Smooth muscle cell (in vitro differentiated cells): ENCODE data around the gene BCL11A. TPM values are rescaled to one million over a fixed set of nuclear protein-coding genes. Genes with fewer than 3 reads are reported as not detected.
"Not testable (repeated sequence)": the region's sequence is repeated elsewhere in the genome, so short reads cannot be mapped to it uniquely, and the experiment has no call there.

Experiments used
- DNase-seq: peaks from one replicate; lab custom pipeline; 2025; ENCODE audit not compliant: unreplicated experiment; lab: John Stamatoyannopoulos, UW
- H2AFZ ChIP-seq: fragments of 200-600 bp; sonication (generic); 2 replicates; pipeline ENCODE4 v1.6.0; 2016; ENCODE audit warnings: antibody characterized with exemption, low read depth, mild to moderate bottlenecking
- H3F3A ChIP-seq: fragments of 200-600 bp; sonication (generic); 2 replicates; pipeline ENCODE4 v1.6.0; 2017; ENCODE audit warnings: antibody characterized with exemption, low read depth
- H3K27ac ChIP-seq: fragments of 200-600 bp; sonication (generic); 2 replicates; pipeline ENCODE4 v1.5.1; 2016; ENCODE audit warnings: low read depth, mild to moderate bottlenecking
- H3K27me3 ChIP-seq: fragments of 200-600 bp; sonication (generic); 2 replicates; pipeline ENCODE4 v1.6.1; 2016; ENCODE audit warnings: low read depth, mild to moderate bottlenecking
- H3K36me3 ChIP-seq: fragments of 200-600 bp; sonication (generic); 2 replicates; pipeline ENCODE4 v1.5.1; 2016; ENCODE audit warnings: low read depth
- H3K4me1 ChIP-seq: fragments of 200-600 bp; sonication (generic); 2 replicates; pipeline ENCODE4 v1.5.1; 2016; ENCODE audit warnings: low read depth
- H3K4me2 ChIP-seq: fragments of 200-600 bp; sonication (generic); 2 replicates; pipeline ENCODE4 v1.6.0; 2016; ENCODE audit warnings: mild to moderate bottlenecking
- H3K4me3 ChIP-seq: fragments of 200-600 bp; sonication (generic); 2 replicates; pipeline ENCODE4 v1.5.1; 2016; ENCODE audit warnings: mild to moderate bottlenecking
- H3K79me2 ChIP-seq: fragments of 200-600 bp; sonication (generic); 2 replicates; pipeline ENCODE4 v1.6.0; 2016; ENCODE audit warnings: low read depth, mild to moderate bottlenecking
- H3K9ac ChIP-seq: fragments of 200-600 bp; sonication (generic); 2 replicates; pipeline ENCODE4 v1.6.0; 2016; ENCODE audit warnings: low read depth
- H3K9me3 ChIP-seq: fragments of 200-600 bp; sonication (generic); replicated peaks from 2 replicates; pipeline ENCODE4 v1.5.1; 2016; ENCODE audit warnings: low read depth
- H4K20me1 ChIP-seq: fragments of 200-600 bp; sonication (generic); 2 replicates; pipeline ENCODE4 v1.6.0; 2016; ENCODE audit warnings: low read depth
- CTCF ChIP-seq: fragments of 200-600 bp; sonication (generic); IDR thresholded peaks from 2 replicates; pipeline ENCODE4 v1.5.1; 2017; ENCODE audit warnings: borderline replicate concordance, mild to moderate bottlenecking, antibody characterized with exemption; ENCODE audit not compliant: insufficient read depth, poor library complexity, severe bottlenecking
- WGBS: methylation state at CpG from one replicate; pipeline ENCODE4 v1.1.7; 2016; ENCODE audit warnings: low lambda C conversion rate; 5-methylcytosine and 5-hydroxymethylcytosine counted together
- polyA plus RNA-seq: library from polyadenylated mRNA; unstranded; fragments of >200 nt; fragmentation: Nextera tagmentation; extraction: Ambion mirVana; gene quantifications from 2 replicates; pipeline ENCODE4 v1.2.1, GENCODE V29; 2016
- total RNA-seq: library from RNA; depleted of rRNA; stranded (reverse); fragments of >200 nt; gene quantifications from 2 replicates; pipeline ENCODE4 v1.2.3, GENCODE V29; 2014

Gene BCL11A
- total and polyA plus RNA-seq, 2 experiments from 2014 or later, result 15.8 to 20.0 TPM

- Histone ChIP-seq H3K4me3 (no peak overlapping the region), H3K4me1 (no peaks in the 10 kb centered on the region), H3K9me3 (no peaks in the 10 kb centered on the region), H3K27ac (no peak overlapping the region), H3K36me3 (no peaks in the 10 kb centered on the region), H2AFZ (no peak overlapping the region), H4K20me1 (no peaks in the 10 kb centered on the region), H3K79me2 (no peaks in the 10 kb centered on the region), H3F3A (no peaks in the 10 kb centered on the region), H3K27me3 (peaks cover 4% of the 10 kb centered on the region), H3K9ac (no peak overlapping the region), H3K4me2 (no peak overlapping the region)
- 81% methylated on average over 5 of the region's 5 CpGs for WGBS
- DNase-seq, result no peak
- no peak for TF ChIP-seq CTCF
Measured at GRCh38 chr2:60424233-60424632, 129.2 kb downstream of the BCL11A start.

- H3K79me2 ChIP-seq, result no peaks in the 10 kb centered on the region
- peaks cover 11% of the 10 kb centered on the region for H3K27me3 ChIP-seq
- WGBS, result 70% methylated on average over 1 of the region's 1 CpG
- TF ChIP-seq CTCF, result no peak
- no peak overlapping the region for H3K27ac ChIP-seq
- H3K4me1 ChIP-seq, result no peaks in the 10 kb centered on the region
- H3K9me3 ChIP-seq, result no peaks in the 10 kb centered on the region
- no peak overlapping the region for H3K9ac ChIP-seq
- no peak for DNase-seq
- H3K4me2 ChIP-seq, result no peak overlapping the region
- no peaks in the 10 kb centered on the region for H4K20me1 ChIP-seq
- H2AFZ ChIP-seq, result no peak overlapping the region
- H3K36me3 ChIP-seq, result no peaks in the 10 kb centered on the region
- no peak overlapping the region for H3K4me3 ChIP-seq
- no peaks in the 10 kb centered on the region for H3F3A ChIP-seq
Measured at GRCh38 chr2:60423505-60423904, 129.9 kb downstream of the BCL11A start.

GRCh38 chr2:60422826-60423483, 130.5 kb downstream of the BCL11A start:
- H3K4me3 ChIP-seq, result no peak overlapping the region
- H3K9ac ChIP-seq, result no peak overlapping the region
- no peak overlapping the region for H2AFZ ChIP-seq
- peaks cover 16% of the 10 kb centered on the region for H3K27me3 ChIP-seq
- H3K4me1 ChIP-seq, result no peaks in the 10 kb centered on the region
- no peaks in the 10 kb centered on the region for H3K36me3 ChIP-seq
- no peak for DNase-seq
- H4K20me1 ChIP-seq, result no peaks in the 10 kb centered on the region
- H3K4me2 ChIP-seq, result no peak overlapping the region
- no peaks in the 10 kb centered on the region for H3K9me3 ChIP-seq
- H3K27ac ChIP-seq, result no peak overlapping the region
- no peaks in the 10 kb centered on the region for H3F3A ChIP-seq
- H3K79me2 ChIP-seq, result no peaks in the 10 kb centered on the region
- WGBS, result 38% methylated on average over 7 of the region's 7 CpGs
- TF ChIP-seq CTCF, result no peak

GRCh38 chr2:60417210-60417609, 136.2 kb downstream of the BCL11A start:
- H3K9me3 ChIP-seq, H3K4me3 ChIP-seq, DNase-seq, H3K79me2 ChIP-seq, H3F3A ChIP-seq, H3K27ac ChIP-seq, H3K4me2 ChIP-seq, H3K9ac ChIP-seq, H3K36me3 ChIP-seq, H2AFZ ChIP-seq, H3K4me1 ChIP-seq, H4K20me1 ChIP-seq: not testable (repeated sequence)
- 80% methylated on average over 1 of the region's 1 CpG for WGBS
- peaks cover 18% of the 10 kb centered on the region for H3K27me3 ChIP-seq
